Smooth muscle cell (in vitro differentiated cells): ENCODE results near the gene SPINDOC. TPM values are rescaled to one million over a fixed set of nuclear protein-coding genes. Genes with fewer than 3 reads are reported as not detected.

Source experiments
- DNase-seq: peaks from one replicate; lab custom pipeline; 2025; ENCODE audit not compliant: unreplicated experiment; lab: John Stamatoyannopoulos, UW
- H2AFZ ChIP-seq: fragments of 200-600 bp; sonication (generic); 2 replicates; pipeline ENCODE4 v1.6.0; 2016; ENCODE audit warnings: antibody characterized with exemption, low read depth, mild to moderate bottlenecking
- H3F3A ChIP-seq: fragments of 200-600 bp; sonication (generic); 2 replicates; pipeline ENCODE4 v1.6.0; 2017; ENCODE audit warnings: antibody characterized with exemption, low read depth
- H3K27ac ChIP-seq: fragments of 200-600 bp; sonication (generic); 2 replicates; pipeline ENCODE4 v1.5.1; 2016; ENCODE audit warnings: low read depth, mild to moderate bottlenecking
- H3K27me3 ChIP-seq: fragments of 200-600 bp; sonication (generic); 2 replicates; pipeline ENCODE4 v1.6.1; 2016; ENCODE audit warnings: low read depth, mild to moderate bottlenecking
- H3K36me3 ChIP-seq: fragments of 200-600 bp; sonication (generic); 2 replicates; pipeline ENCODE4 v1.5.1; 2016; ENCODE audit warnings: low read depth
- H3K4me1 ChIP-seq: fragments of 200-600 bp; sonication (generic); 2 replicates; pipeline ENCODE4 v1.5.1; 2016; ENCODE audit warnings: low read depth
- H3K4me2 ChIP-seq: fragments of 200-600 bp; sonication (generic); 2 replicates; pipeline ENCODE4 v1.6.0; 2016; ENCODE audit warnings: mild to moderate bottlenecking
- H3K4me3 ChIP-seq: fragments of 200-600 bp; sonication (generic); 2 replicates; pipeline ENCODE4 v1.5.1; 2016; ENCODE audit warnings: mild to moderate bottlenecking
- H3K79me2 ChIP-seq: fragments of 200-600 bp; sonication (generic); 2 replicates; pipeline ENCODE4 v1.6.0; 2016; ENCODE audit warnings: low read depth, mild to moderate bottlenecking
- H3K9ac ChIP-seq: fragments of 200-600 bp; sonication (generic); 2 replicates; pipeline ENCODE4 v1.6.0; 2016; ENCODE audit warnings: low read depth
- H3K9me3 ChIP-seq: fragments of 200-600 bp; sonication (generic); replicated peaks from 2 replicates; pipeline ENCODE4 v1.5.1; 2016; ENCODE audit warnings: low read depth
- H4K20me1 ChIP-seq: fragments of 200-600 bp; sonication (generic); 2 replicates; pipeline ENCODE4 v1.6.0; 2016; ENCODE audit warnings: low read depth
- CTCF ChIP-seq: fragments of 200-600 bp; sonication (generic); IDR thresholded peaks from 2 replicates; pipeline ENCODE4 v1.5.1; 2017; ENCODE audit warnings: borderline replicate concordance, mild to moderate bottlenecking, antibody characterized with exemption; ENCODE audit not compliant: insufficient read depth, poor library complexity, severe bottlenecking
- WGBS: methylation state at CpG from one replicate; pipeline ENCODE4 v1.1.7; 2016; ENCODE audit warnings: low lambda C conversion rate; 5-methylcytosine and 5-hydroxymethylcytosine counted together
- polyA plus RNA-seq: library from polyadenylated mRNA; unstranded; fragments of >200 nt; fragmentation: Nextera tagmentation; extraction: Ambion mirVana; gene quantifications from 2 replicates; pipeline ENCODE4 v1.2.1, GENCODE V29; 2016
- total RNA-seq: library from RNA; depleted of rRNA; stranded (reverse); fragments of >200 nt; gene quantifications from 2 replicates; pipeline ENCODE4 v1.2.3, GENCODE V29; 2014

The SPINDOC gene
- total and polyA plus RNA-seq, 2 experiments from 2014 or later: 13.6 to 13.7 TPM

GRCh38 chr11:63873311-63873710, 60.1 kb downstream of the SPINDOC start:
- peaks cover 5% of the 10 kb centered on the region for H3K4me1 ChIP-seq
- H3K9me3 ChIP-seq: no peaks in the 10 kb centered on the region
- H3K4me2 ChIP-seq: no peak overlapping the region
- H3F3A ChIP-seq: peaks cover 14% of the 10 kb centered on the region
- no peak overlapping the region for H2AFZ ChIP-seq
- peaks cover 99% of the 10 kb centered on the region for H4K20me1 ChIP-seq
- H3K27me3 ChIP-seq: no peaks in the 10 kb centered on the region
- H3K79me2 ChIP-seq: peaks cover 83% of the 10 kb centered on the region
- DNase-seq: no peak
- H3K36me3 ChIP-seq: no peaks in the 10 kb centered on the region
- no peak overlapping the region for H3K4me3 ChIP-seq
- H3K9ac ChIP-seq: no peak overlapping the region
- H3K27ac ChIP-seq: no peak overlapping the region
- TF ChIP-seq CTCF: no peak
- WGBS: 88% methylated on average over 5 of the region's 5 CpGs

GRCh38 chr11:63874511-63874910, 61.3 kb downstream of the SPINDOC start:
- Histone ChIP-seq H3K79me2 (peaks cover 83% of the 10 kb centered on the region), H3K9me3 (no peaks in the 10 kb centered on the region)

GRCh38 chr11:63875506-63876065, 62.3 kb downstream of the SPINDOC start:
- TF ChIP-seq CTCF: no peak
- no peaks in the 10 kb centered on the region for H3K9me3 ChIP-seq
- no peak for DNase-seq
- H3K4me2 ChIP-seq: no peak overlapping the region
- H3K4me3 ChIP-seq: no peak overlapping the region
- H3K9ac ChIP-seq: no peak overlapping the region
- H3K27me3 ChIP-seq: no peaks in the 10 kb centered on the region
- peaks cover 83% of the 10 kb centered on the region for H3K79me2 ChIP-seq
- H3K4me1 ChIP-seq: peaks cover 18% of the 10 kb centered on the region
- H3F3A ChIP-seq: peaks cover 6% of the 10 kb centered on the region
- H3K36me3 ChIP-seq: no peaks in the 10 kb centered on the region
- 83% methylated on average over 8 of the region's 8 CpGs for WGBS
- no peak overlapping the region for H2AFZ ChIP-seq
- peaks cover 99% of the 10 kb centered on the region for H4K20me1 ChIP-seq
- no peak overlapping the region for H3K27ac ChIP-seq

More at GRCh38 chr11:63874511-63874910, 61.3 kb downstream of the SPINDOC start:
- no peak overlapping the region for H3K4me3 ChIP-seq
- no peak for DNase-seq
- 69% methylated on average over 6 of the region's 6 CpGs for WGBS
- H3K9ac ChIP-seq: no peak overlapping the region
- H3K27ac ChIP-seq: no peak overlapping the region
- H4K20me1 ChIP-seq: peaks cover 99% of the 10 kb centered on the region
- H3K27me3 ChIP-seq: no peaks in the 10 kb centered on the region
- TF ChIP-seq CTCF: no peak
- H3K4me1 ChIP-seq: peaks cover 9% of the 10 kb centered on the region
- H3F3A ChIP-seq: peaks cover 14% of the 10 kb centered on the region
- no peak overlapping the region for H3K4me2 ChIP-seq
- H2AFZ ChIP-seq: no peak overlapping the region
- H3K36me3 ChIP-seq: no peaks in the 10 kb centered on the region

- Histone ChIP-seq H2AFZ (no peak overlapping the region), H3K36me3 (no peaks in the 10 kb centered on the region), H3K27ac (no peak overlapping the region), H3K9ac (no peak overlapping the region), H3K79me2 (peaks cover 85% of the 10 kb centered on the region), H3K4me1 (peaks cover 18% of the 10 kb centered on the region), H3K27me3 (no peaks in the 10 kb centered on the region), H3K4me3 (no peak overlapping the region), H3K9me3 (no peaks in the 10 kb centered on the region), H3F3A (no peaks in the 10 kb centered on the region), H3K4me2 (no peak overlapping the region), H4K20me1 (peaks cover 100% of the 10 kb centered on the region)
- TF ChIP-seq CTCF: no peak
- WGBS: 94% methylated on average over 6 of the region's 6 CpGs
- DNase-seq: no peak
Measured at GRCh38 chr11:63876616-63877015, 63.4 kb downstream of the SPINDOC start.
